Dendritic cell treated with granulocyte-macrophage colony-stimulating factor and Interleukin-4, amounts not matched to agents 40 ng/mL and 50 ng/mL, for 4 days (primary cell): ENCODE measurements around the gene RASSF6.
"Not testable (repeated sequence)": the region's sequence is repeated elsewhere in the genome, so short reads cannot be mapped to it uniquely, and the experiment has no call there.

ENCODE experiments used
- H3K27ac Mint-ChIP-seq: one replicate; pipeline ENCODE4 v1.8.0; 2022; ENCODE audit warnings: mild to moderate bottlenecking, mixed read lengths
- H3K27me3 Mint-ChIP-seq: one replicate; pipeline ENCODE4 v1.8.0; 2022; ENCODE audit warnings: mild to moderate bottlenecking, mixed read lengths
- H3K36me3 Mint-ChIP-seq: one replicate; pipeline ENCODE4 v1.8.0; 2022; ENCODE audit warnings: low read depth, mixed read lengths
- H3K4me1 Mint-ChIP-seq: one replicate; pipeline ENCODE4 v1.8.0; 2022; ENCODE audit warnings: low read depth, mixed read lengths
- H3K4me3 Mint-ChIP-seq: one replicate; pipeline ENCODE4 v1.8.0; 2022; ENCODE audit warnings: mild to moderate bottlenecking, moderate library complexity, mixed read lengths
- H3K9me3 Mint-ChIP-seq: one replicate; pipeline ENCODE4 v1.8.0; 2022; ENCODE audit warnings: mixed read lengths
- intact Hi-C: fragments of 100-400 bp; cut with micrococcal nuclease; formaldehyde crosslinking; loops from one replicate; pipeline ENCODE4 v1.15.0; 2022

RASSF6 gene

DNA sequence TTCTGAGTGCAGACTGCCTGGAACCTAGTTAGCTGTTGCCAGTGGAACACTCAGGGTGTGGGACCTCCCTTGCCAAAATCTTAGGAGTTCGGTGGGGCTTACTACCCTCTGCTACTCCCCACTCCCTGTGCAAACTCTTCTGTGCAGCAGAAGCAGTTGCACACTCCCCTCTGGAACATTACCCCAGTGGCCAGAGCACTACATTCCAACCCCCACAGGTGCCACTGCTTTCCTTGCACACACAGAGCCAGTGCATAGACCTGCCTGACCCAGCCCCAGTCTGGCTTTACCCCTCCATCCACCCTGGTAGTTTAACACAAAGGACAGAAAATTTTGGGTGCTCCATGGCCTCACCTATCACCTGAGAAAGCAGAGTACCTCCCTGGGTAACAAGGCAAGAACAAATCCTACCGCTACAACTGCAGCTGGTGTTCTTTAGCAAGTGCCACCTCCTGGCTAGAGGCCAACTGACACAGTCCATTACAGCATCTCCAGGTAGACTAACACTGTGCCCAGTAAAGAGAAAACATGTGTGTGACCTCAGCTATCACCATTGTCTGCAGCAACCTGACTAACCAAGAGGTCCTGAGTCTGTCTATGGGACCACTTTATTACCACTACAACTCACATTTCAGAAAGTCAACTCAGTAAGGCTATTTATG, 11.5 kb upstream of the RASSF6 start:
- intact Hi-C loops, result no loop called here
- Mint-ChIP-seq H3K4me1 (no peaks in the 10 kb centered on the region), H3K27me3 (peaks cover 6% of the 10 kb centered on the region), H3K27ac (no peak overlapping the region), H3K4me3 (no peak overlapping the region), H3K36me3 (no peaks in the 10 kb centered on the region), H3K9me3 (no peaks in the 10 kb centered on the region)

DNA sequence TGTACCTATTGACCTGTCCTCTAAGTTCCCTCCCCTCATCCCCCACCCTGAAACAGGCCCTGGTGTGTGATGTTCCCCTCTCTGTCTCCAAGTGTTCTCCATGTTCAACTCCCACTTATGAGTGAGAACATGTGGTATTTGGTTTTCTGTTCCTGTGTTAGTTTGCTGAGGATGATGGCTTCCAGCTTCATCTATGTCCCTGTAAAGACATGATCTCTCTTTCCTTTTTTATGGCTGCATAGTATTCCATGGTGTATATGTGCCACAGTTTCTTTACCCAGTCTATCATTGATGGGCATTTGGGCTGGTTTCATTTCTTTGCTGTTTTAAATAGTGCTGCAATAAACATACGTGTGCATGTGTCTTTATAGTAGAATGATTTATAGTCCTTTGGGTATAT, 8.6 kb upstream of the RASSF6 start:
- H3K36me3 Mint-ChIP-seq, H3K27ac Mint-ChIP-seq, H3K4me1 Mint-ChIP-seq, intact Hi-C loops, H3K4me3 Mint-ChIP-seq, H3K27me3 Mint-ChIP-seq, H3K9me3 Mint-ChIP-seq: not testable (repeated sequence)

DNA sequence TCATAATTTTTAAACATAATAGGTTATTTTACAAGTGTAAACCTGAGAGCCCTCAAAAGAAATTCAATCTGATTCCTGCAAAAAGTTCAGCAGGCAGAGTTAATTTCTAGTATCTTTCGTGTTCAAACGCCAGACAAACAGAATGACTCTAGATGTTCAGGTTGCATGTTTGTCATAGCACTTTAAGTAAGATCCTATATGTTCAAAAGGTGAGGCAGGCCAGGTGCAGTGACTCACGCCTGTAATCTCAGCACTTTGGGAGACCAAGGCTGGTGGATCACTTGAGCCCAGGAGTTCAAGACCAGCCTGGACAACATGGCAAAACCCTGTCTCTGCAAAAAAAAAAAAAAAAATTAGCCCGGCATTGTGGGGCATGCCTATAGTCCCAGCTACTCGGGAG, 1.1 kb upstream of the RASSF6 start:
- peaks cover 17% of the 10 kb centered on the region for H3K4me1 Mint-ChIP-seq
- H3K4me3 Mint-ChIP-seq, result no peak overlapping the region
- no peaks in the 10 kb centered on the region for H3K36me3 Mint-ChIP-seq
- intact Hi-C loops, result no loop called here
- peaks cover 23% of the 10 kb centered on the region for H3K27me3 Mint-ChIP-seq
- H3K9me3 Mint-ChIP-seq, result no peaks in the 10 kb centered on the region
- no peak overlapping the region for H3K27ac Mint-ChIP-seq

- H3K36me3 Mint-ChIP-seq, result no peaks in the 10 kb centered on the region
- peaks cover 15% of the 10 kb centered on the region for H3K4me1 Mint-ChIP-seq
- peaks cover 23% of the 10 kb centered on the region for H3K27me3 Mint-ChIP-seq
- H3K9me3 Mint-ChIP-seq, result no peaks in the 10 kb centered on the region
- no peak overlapping the region for H3K27ac Mint-ChIP-seq
- intact Hi-C loops, result no loop called here
- no peak overlapping the region for H3K4me3 Mint-ChIP-seq
Measured at GRCh38 chr4:73619346-73619745, 890 bp downstream of the RASSF6 start.

DNA sequence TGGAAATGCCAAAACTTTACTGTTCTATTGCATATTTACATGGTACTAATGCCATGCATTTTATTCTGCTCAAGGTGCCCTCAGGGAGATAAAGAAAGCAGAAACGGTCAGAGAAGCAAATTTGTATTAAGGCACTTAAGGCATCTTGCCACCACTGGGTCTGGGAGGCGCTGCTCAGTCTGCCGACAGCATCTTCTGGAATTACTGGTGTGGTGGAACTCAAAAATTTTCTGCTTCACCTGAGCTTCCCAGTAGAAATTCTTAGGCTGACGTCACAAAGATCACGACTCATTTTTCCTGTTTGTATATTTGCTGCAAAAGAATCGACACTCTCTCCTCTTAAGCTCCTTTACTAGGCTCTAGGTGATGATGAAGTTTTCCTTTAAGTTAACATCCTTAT, 3.0 kb downstream of the RASSF6 start:
- Mint-ChIP-seq H3K9me3 (no peaks in the 10 kb centered on the region), H3K36me3 (no peaks in the 10 kb centered on the region), H3K4me3 (no peak overlapping the region), H3K4me1 (peaks cover 11% of the 10 kb centered on the region), H3K27me3 (peaks cover 31% of the 10 kb centered on the region), H3K27ac (no peak overlapping the region)
- intact Hi-C loops, result no loop called here

GRCh38 chr4:73615613-73616012, 4.6 kb downstream of the RASSF6 start:
- Mint-ChIP-seq H3K4me3 (no peak overlapping the region), H3K27me3 (peaks cover 33% of the 10 kb centered on the region), H3K36me3 (no peaks in the 10 kb centered on the region), H3K27ac (no peak overlapping the region), H3K4me1 (peaks cover 8% of the 10 kb centered on the region), H3K9me3 (no peaks in the 10 kb centered on the region)
- intact Hi-C loops, result no loop called here

GRCh38 chr4:73614311-73614867, 5.8 kb downstream of the RASSF6 start:
- Mint-ChIP-seq H3K9me3 (no peaks in the 10 kb centered on the region), H3K27me3 (peaks cover 29% of the 10 kb centered on the region), H3K4me3 (no peak overlapping the region), H3K4me1 (no peaks in the 10 kb centered on the region), H3K36me3 (no peaks in the 10 kb centered on the region), H3K27ac (no peak overlapping the region)
- intact Hi-C loops, result no loop called here

DNA sequence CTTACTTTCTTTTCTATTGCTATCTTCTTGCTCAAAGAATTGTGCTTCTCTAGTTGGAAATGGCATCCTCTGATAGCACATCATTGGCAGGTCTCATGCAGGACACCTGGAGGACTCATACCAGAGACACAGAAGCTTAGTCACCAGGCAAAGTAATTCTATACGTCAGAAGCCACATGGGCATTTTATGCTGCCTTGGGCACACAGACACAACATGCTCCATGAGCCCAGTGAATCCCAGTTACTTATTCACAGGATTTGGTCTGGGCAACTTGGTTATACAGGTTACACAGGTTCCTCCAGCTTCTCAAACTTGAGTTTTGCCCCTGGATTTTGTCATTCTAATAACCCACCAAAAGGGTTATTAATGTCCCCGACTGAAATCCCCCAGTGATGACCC, 7.1 kb downstream of the RASSF6 start:
- intact Hi-C loops, result no loop called here
- Mint-ChIP-seq H3K36me3 (no peaks in the 10 kb centered on the region), H3K4me1 (no peaks in the 10 kb centered on the region), H3K4me3 (no peak overlapping the region), H3K9me3 (no peaks in the 10 kb centered on the region), H3K27ac (no peak overlapping the region), H3K27me3 (peaks cover 26% of the 10 kb centered on the region)

- no peaks in the 10 kb centered on the region for H3K4me1 Mint-ChIP-seq
- no peaks in the 10 kb centered on the region for H3K36me3 Mint-ChIP-seq
- no peaks in the 10 kb centered on the region for H3K9me3 Mint-ChIP-seq
- intact Hi-C loops, result no loop called here
- H3K27ac Mint-ChIP-seq, result no peak overlapping the region
- H3K4me3 Mint-ChIP-seq, result no peak overlapping the region
- peaks cover 31% of the 10 kb centered on the region for H3K27me3 Mint-ChIP-seq
Measured at GRCh38 chr4:73612032-73612431, 8.2 kb downstream of the RASSF6 start.

DNA sequence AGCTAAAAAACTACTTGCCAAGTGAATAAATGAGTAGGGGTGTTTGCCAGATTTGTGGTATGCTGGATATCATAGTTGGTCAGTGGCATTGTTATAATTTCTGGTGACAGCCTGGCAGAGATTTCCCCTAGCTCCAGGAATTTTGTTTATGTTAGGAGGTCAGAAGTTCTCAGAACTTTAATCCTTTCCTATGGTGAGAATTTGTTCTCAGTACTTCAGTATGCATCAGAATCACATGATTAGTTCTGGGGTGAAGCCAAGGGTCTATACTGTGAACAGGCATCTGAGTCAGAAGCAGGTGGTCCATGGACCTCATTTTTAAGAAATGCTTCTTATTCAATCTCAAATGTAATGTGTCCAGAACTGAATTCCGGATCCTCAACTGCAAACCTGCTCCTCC, 10.5 kb downstream of the RASSF6 start:
- Mint-ChIP-seq H3K9me3 (no peaks in the 10 kb centered on the region), H3K36me3 (no peaks in the 10 kb centered on the region), H3K4me3 (no peak overlapping the region), H3K4me1 (no peaks in the 10 kb centered on the region), H3K27ac (no peak overlapping the region), H3K27me3 (peaks cover 33% of the 10 kb centered on the region)
- intact Hi-C loops, result no loop called here

- H3K36me3 Mint-ChIP-seq, result no peaks in the 10 kb centered on the region
- intact Hi-C loops, result no loop called here
- H3K4me1 Mint-ChIP-seq, result no peaks in the 10 kb centered on the region
- no peaks in the 10 kb centered on the region for H3K9me3 Mint-ChIP-seq
- no peak overlapping the region for H3K4me3 Mint-ChIP-seq
- no peak overlapping the region for H3K27ac Mint-ChIP-seq
- peaks cover 36% of the 10 kb centered on the region for H3K27me3 Mint-ChIP-seq
Measured at GRCh38 chr4:73608689-73609594, 11.3 kb downstream of the RASSF6 start.

DNA sequence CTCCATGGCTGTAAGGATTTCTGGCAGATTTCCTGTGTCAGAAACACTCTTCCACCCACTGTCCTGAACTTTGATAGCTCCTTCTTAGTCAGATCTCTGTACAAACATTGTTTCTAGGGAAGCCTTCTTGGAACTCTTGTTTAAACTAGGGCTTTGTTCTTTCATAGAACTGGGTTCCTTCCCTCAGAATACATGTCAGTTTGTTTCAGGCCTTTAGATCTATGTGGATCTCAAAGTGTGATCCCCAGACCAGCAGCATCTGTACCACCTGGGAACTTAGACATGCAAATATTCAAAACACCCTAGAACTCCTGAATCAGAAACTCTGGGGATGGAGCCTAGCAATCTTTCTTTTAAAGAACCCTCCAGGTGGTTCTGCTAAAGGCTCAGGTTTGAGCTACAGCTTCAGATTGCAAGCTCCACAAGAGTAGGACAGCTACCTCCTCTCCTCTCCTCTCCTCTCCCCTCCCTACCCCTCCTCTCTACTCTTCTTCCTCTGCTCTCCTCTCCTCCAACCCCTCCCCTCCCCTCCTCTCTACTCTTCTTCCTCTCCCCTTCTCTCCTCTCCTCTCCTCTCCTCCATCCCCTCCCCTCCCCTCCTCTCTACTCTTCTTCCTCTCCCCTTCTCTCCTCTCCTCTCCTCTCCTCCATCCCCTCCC, 12.7 kb downstream of the RASSF6 start:
- intact Hi-C loops, result no loop called here
- no peak overlapping the region for H3K4me3 Mint-ChIP-seq
- H3K9me3 Mint-ChIP-seq, result no peaks in the 10 kb centered on the region
- peaks cover 34% of the 10 kb centered on the region for H3K27me3 Mint-ChIP-seq
- no peaks in the 10 kb centered on the region for H3K4me1 Mint-ChIP-seq
- H3K36me3 Mint-ChIP-seq, result no peaks in the 10 kb centered on the region
- H3K27ac Mint-ChIP-seq, result no peak overlapping the region

DNA sequence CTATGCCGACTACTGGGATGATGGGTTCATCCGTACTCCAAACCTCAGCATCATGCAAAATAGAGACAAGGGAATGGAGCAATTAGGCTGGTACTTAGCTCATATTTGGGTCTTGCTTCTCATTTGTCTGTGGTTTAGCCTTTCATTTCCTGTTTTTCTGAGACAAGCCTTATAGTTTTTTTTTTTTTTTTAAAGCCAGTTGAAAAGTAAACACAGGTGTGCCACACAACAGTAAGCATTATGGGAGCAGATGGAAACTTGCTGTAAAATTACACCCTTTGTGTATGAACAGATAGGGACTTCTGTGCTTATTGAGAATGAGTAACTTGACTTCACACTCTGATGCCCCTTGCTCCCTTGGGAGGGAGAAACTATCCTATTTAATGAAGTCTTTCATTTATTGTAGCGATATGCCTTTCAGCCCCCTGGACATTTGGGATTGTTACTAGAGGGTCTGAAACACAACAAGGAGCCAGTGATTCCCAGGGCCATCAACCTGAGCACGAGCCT, 13.7 kb downstream of the RASSF6 start:
- no peak overlapping the region for H3K27ac Mint-ChIP-seq
- peaks cover 38% of the 10 kb centered on the region for H3K27me3 Mint-ChIP-seq
- no peaks in the 10 kb centered on the region for H3K4me1 Mint-ChIP-seq
- H3K9me3 Mint-ChIP-seq, result no peaks in the 10 kb centered on the region
- intact Hi-C loops, result no loop called here
- H3K4me3 Mint-ChIP-seq, result no peak overlapping the region
- no peaks in the 10 kb centered on the region for H3K36me3 Mint-ChIP-seq
